Heart right ventricle (tissue), 16 donors: ENCODE measurements around the gene TTF2. TPM values are rescaled to one million over a fixed set of nuclear protein-coding genes. Genes with fewer than 3 reads are reported as not detected.

Experiments used
- ATAC-seq, 8 donors: fragments of 200-7000 bp; cut with Tn5 transposase; one replicate each; pipeline ENCODE4 v1.9.1; 2020; ENCODE audit warnings: mild to moderate bottlenecking in 8 of 8, moderate library complexity in 8 of 8, moderate number of reproducible peaks in 1 of 8
- DNase-seq, 2 donors: peaks; one replicate each; pipeline ENCODE4 v3.0.0-alpha.2; 2020
- H3K27ac ChIP-seq, 10 donors: fragments of 200-600 bp; sonication (generic) in 2 of 10; one replicate each; pipeline versions ENCODE4 v1.5.0 to v1.8.0; 2020 to 2022; ENCODE audit warnings: mild to moderate bottlenecking in 3 of 10
- H3K27me3 ChIP-seq, 7 donors: fragments of 200-600 bp; one replicate each; pipeline ENCODE4 v1.8.0; 2021 to 2022; ENCODE audit warnings: mild to moderate bottlenecking in 2 of 7
- H3K36me3 ChIP-seq, 9 donors: fragments of 200-600 bp; sonication (generic) in 1 of 9; one replicate each; pipeline versions ENCODE4 v1.5.0 to v1.8.0; 2020 to 2022; ENCODE audit warnings: mild to moderate bottlenecking in 2 of 9
- H3K4me1 ChIP-seq, 9 donors: fragments of 200-600 bp; sonication (generic) in 1 of 9; one replicate each; pipeline versions ENCODE4 v1.5.0 to v1.8.0; 2020 to 2022; ENCODE audit warnings: mild to moderate bottlenecking in 4 of 9
- H3K4me3 ChIP-seq, 10 donors: fragments of 200-600 bp; sonication (generic) in 2 of 10; one replicate each; pipeline versions ENCODE4 v1.5.0 to v1.8.0; 2020 to 2022; ENCODE audit warnings: mild to moderate bottlenecking in 7 of 10, moderate library complexity in 2 of 10
- H3K9me3 ChIP-seq, 11 donors: fragments of 200-600 bp in 10 of 11; sonication (generic) in 2 of 11; one replicate each; pipeline versions ENCODE4 v1.5.0 to v1.8.0; 2013 to 2022; ENCODE audit warnings: mild to moderate bottlenecking in 2 of 11, control low read depth in 1 of 11, moderate library complexity in 1 of 11
- WGBS, 2 donors: extraction: QIAGEN DNeasy Blood & Tissue Kit; methylation state at CpG; one replicate each; pipeline ENCODE4 v1.1.7; 2013; ENCODE audit warnings: inconsistent platforms in 1 of 2; 5-methylcytosine and 5-hydroxymethylcytosine counted together
- intact Hi-C, 10 donors: fragments of 100-400 bp; cut with DNase I; formaldehyde crosslinking; loops; one replicate each; pipeline versions ENCODE4 v1.11.1 to v1.14.2; 2022
- polyA plus RNA-seq, 2 donors: library from polyadenylated mRNA; stranded (reverse); fragments of 200-250 nt; gene quantifications; one replicate each; pipeline ENCODE4 v1.2.3, GENCODE V29; 2013
- total RNA-seq, 10 donors: library from RNA; stranded (reverse); fragmentation: NEBNext Ultra II Directional in 3 of 10; extraction: Animal tissue kit (Norgen Biotek cat#: 25700) in 3 of 10; gene quantifications; one replicate each; pipeline versions ENCODE4 v1.2.1 to v1.2.4, GENCODE V29; 2021 to 2023
- TF ChIP-seq, protein P1 (sequence below), 9 donors: fragments of 200-600 bp; sonication (generic) in 2 of 9; IDR thresholded peaks; one replicate each; pipeline versions ENCODE4 v1.5.0 to v1.8.0; 2021 to 2022; ENCODE audit warnings: antibody characterized with exemption in 9 of 9, mild to moderate bottlenecking in 5 of 9, moderate library complexity in 1 of 9
- donor health status: Arrhythmogenic right ventricular cardiomyopathy.
- donor health status: ischemic (EF 13 %, LVEDD 7.1; RV severe dilation, severe dysfunction).
- donor health status: healthy with polysubstance abuse.
- donor health status: DM: no; HTN: yes; CAD: no.
- donor health status: DM: no; HTN: no; CAD: no.
- donor health status: ischemic (EF 25% LVEDD 6.9; RV normal size, moderate dysfunction).
- donor health status: ischemic (EF 25% LVEDD 5.7; RV mildly dilated, moderate dysfunction).
- donor health status: healthy.
- donor health status: DM: yes; HTN: yes; CAD: no.
- donor health status: Ischemic cardiomyopathy.
- donor health status: ischemic (EF 35%, LVEDD 5.7; RV mildly dilated, moderate dysfunction).
- donor health status: nonischemic (EF 11% LVEDD 7.7; RV severe dilation, severe dysfunction).
- donor health status: DM: yes; HTN: yes; CAD: no.
- donor health status: PGD.
- donor health status: ischemic (EF 29% LVEDD 5.4; RV normal size, mild dysfunction).
- donor health status: nonischemic (EF 23%, LVEDD 6.1; RV moderate dilation, normal function).

TTF2 gene
- total and polyA plus RNA-seq, 12 donors = 2.0 to 19.0 (median 9.5) TPM

- intact Hi-C loops = no loop called here
- no peak for ATAC-seq
- Histone ChIP-seq H3K4me1 (peaks cover 0 to 21% (median 7%) of the 10 kb centered on the region in 9 donors), H3K9me3 (no peaks in the 10 kb centered on the region), H3K36me3 (no peaks in the 10 kb centered on the region), H3K27ac (no peak overlapping the region), H3K4me3 (no peak overlapping the region), H3K27me3 (no peaks in the 10 kb centered on the region)
- WGBS, 2 donors = 60 to 77% methylated on average over 3 of the region's 3 CpGs
- DNase-seq = no peak
- TF ChIP-seq, protein P1, sequence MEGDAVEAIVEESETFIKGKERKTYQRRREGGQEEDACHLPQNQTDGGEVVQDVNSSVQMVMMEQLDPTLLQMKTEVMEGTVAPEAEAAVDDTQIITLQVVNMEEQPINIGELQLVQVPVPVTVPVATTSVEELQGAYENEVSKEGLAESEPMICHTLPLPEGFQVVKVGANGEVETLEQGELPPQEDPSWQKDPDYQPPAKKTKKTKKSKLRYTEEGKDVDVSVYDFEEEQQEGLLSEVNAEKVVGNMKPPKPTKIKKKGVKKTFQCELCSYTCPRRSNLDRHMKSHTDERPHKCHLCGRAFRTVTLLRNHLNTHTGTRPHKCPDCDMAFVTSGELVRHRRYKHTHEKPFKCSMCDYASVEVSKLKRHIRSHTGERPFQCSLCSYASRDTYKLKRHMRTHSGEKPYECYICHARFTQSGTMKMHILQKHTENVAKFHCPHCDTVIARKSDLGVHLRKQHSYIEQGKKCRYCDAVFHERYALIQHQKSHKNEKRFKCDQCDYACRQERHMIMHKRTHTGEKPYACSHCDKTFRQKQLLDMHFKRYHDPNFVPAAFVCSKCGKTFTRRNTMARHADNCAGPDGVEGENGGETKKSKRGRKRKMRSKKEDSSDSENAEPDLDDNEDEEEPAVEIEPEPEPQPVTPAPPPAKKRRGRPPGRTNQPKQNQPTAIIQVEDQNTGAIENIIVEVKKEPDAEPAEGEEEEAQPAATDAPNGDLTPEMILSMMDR (IDR thresholded peaks at IDR 0.05) = no peak
Measured at GRCh38 chr1:117022114-117022513, 38.0 kb upstream of the TTF2 start.

- WGBS, 2 donors = 98 to 99% methylated on average over 7 of the region's 7 CpGs
- H3K9me3 ChIP-seq = no peaks in the 10 kb centered on the region
- TF ChIP-seq, protein P1 (IDR thresholded peaks at IDR 0.05) = no peak
- no peak overlapping the region for H3K4me3 ChIP-seq
- peaks cover 0 to 18% (median 4%) of the 10 kb centered on the region in 9 donors for H3K4me1 ChIP-seq
- no peaks in the 10 kb centered on the region for H3K27me3 ChIP-seq
- intact Hi-C loops = no loop called here
- ATAC-seq = no peak
- no peak overlapping the region for H3K27ac ChIP-seq
- DNase-seq = no peak
- no peaks in the 10 kb centered on the region for H3K36me3 ChIP-seq
Measured at GRCh38 chr1:117025568-117025967, 34.6 kb upstream of the TTF2 start.

DNA sequence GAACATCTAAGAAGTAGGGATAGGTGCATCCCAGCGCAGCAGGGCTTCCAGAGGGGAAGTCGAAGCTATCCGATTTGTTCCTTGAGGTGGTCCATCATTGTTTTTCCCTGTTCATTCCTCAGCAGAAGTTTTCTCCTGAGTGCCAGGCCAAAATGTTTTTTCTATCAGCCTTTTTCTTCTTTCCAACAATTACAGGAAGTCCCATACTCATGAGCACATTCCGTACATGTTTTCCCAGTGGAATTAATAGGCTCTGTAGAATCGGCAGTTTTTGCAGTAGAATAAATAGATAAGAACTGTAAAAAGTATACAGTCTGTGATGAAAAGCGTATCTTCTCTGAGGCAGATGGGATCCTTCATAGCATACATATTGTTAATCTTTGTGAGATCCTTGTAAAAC is 33.8 kb upstream of the TTF2 start:
- Histone ChIP-seq H3K27me3 (no peaks in the 10 kb centered on the region), H3K27ac (peak overlapping the region in 1 of 10 donors; percentile 19), H3K36me3 (no peaks in the 10 kb centered on the region), H3K9me3 (no peaks in the 10 kb centered on the region), H3K4me3 (no peak overlapping the region), H3K4me1 (peaks cover 0 to 14% (median 4%) of the 10 kb centered on the region in 9 donors)
- ATAC-seq (peak in 2 of 8 donors; percentile 35 to 67), DNase-seq (no peak)
- 45 to 57% methylated on average over 6 of the region's 6 CpGs for WGBS, 2 donors
- intact Hi-C loops = no loop called here
- TF ChIP-seq, protein P1 (IDR thresholded peaks at IDR 0.05) = no peak

DNA sequence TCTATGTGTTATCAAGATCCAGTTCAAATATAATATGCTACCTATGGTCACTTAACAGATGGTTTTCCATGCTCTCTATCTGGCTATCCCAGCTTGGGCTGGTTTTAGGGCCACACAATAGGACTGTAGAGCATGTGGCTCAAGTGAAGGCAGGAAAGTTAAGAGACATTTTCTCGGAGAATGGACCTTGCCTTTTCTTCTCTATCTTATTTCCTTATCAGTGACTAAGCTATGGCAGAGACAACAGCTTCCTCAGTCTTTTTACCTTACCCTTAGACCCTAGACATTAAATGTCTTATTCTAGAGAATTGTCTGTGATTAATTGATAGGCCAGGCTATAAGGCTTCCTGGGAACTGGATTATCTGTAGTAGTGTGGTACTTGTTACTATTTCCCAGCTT is 30.4 kb upstream of the TTF2 start:
- Histone ChIP-seq H3K27me3 (no peaks in the 10 kb centered on the region), H3K27ac (no peak overlapping the region), H3K4me1 (peaks cover 0 to 27% (median 9%) of the 10 kb centered on the region in 9 donors), H3K4me3 (no peak overlapping the region), H3K9me3 (no peaks in the 10 kb centered on the region), H3K36me3 (peaks cover 0 to 4% (median 0%) of the 10 kb centered on the region in 9 donors)
- DNase-seq (no peak), ATAC-seq (no peak)
- 78 to 83% methylated on average over 1 of the region's 1 CpG for WGBS, 2 donors
- intact Hi-C loops = no loop called here
- TF ChIP-seq, protein P1 (IDR thresholded peaks at IDR 0.05) = no peak
